Mucosa of descending colon (tissue), 3 donors: ENCODE results near the gene PPRC1. TPM values are rescaled to one million over a fixed set of nuclear protein-coding genes. Genes with fewer than 3 reads are reported as not detected.

ENCODE experiments used
- ATAC-seq: fragments of 200-7000 bp; cut with Tn5 transposase; one replicate; pipeline ENCODE4 v1.9.1; 2020; ENCODE audit warnings: mild to moderate bottlenecking, moderate library complexity
- DNase-seq, 3 donors: peaks; one replicate each; pipeline ENCODE4 v3.0.0-alpha.2; 2020
- H3K36me3 ChIP-seq: fragments of 200-600 bp; one replicate; pipeline ENCODE4 v1.8.0; 2021; ENCODE audit warnings: low read depth, mild to moderate bottlenecking
- H3K4me1 ChIP-seq: fragments of 200-600 bp; one replicate; pipeline ENCODE4 v1.8.0; 2021; ENCODE audit warnings: low read depth, mild to moderate bottlenecking
- H3K4me3 ChIP-seq: fragments of 200-600 bp; one replicate; pipeline ENCODE4 v1.8.0; 2021; ENCODE audit warnings: mild to moderate bottlenecking
- H3K9me3 ChIP-seq: fragments of 200-600 bp; one replicate; pipeline ENCODE4 v1.8.0; 2021; ENCODE audit warnings: mild to moderate bottlenecking
- intact Hi-C, 2 donors: fragments of 100-400 bp; cut with DNase I in 1 of 2; cut with micrococcal nuclease in 1 of 2; formaldehyde crosslinking; loops; one replicate each; pipeline versions ENCODE4 v1.11.0 to v1.11.1; 2022; cut with DNase I, micrococcal nuclease
- total RNA-seq, 3 donors: library from RNA; stranded (reverse); fragmentation: NEBNext Ultra II Directional in 2 of 3; extraction: Animal tissue kit (Norgen Biotek cat#: 25700) in 2 of 3; gene quantifications; one replicate each; pipeline versions ENCODE4 v1.2.1 to v1.2.4, GENCODE V29; 2021 to 2023
- TF ChIP-seq, protein P1 (sequence below): fragments of 200-600 bp; IDR thresholded peaks from one replicate; pipeline ENCODE4 v1.8.0; 2022; ENCODE audit warnings: antibody characterized with exemption, mild to moderate bottlenecking
- donor health status: DM: no; HTN: no; CAD: no; lungs with moderate emphysema.
- donor health status: DM: no; HTN: no; CAD: no.
- donor health status: DM: no; HTN: yes; CAD: no.

The PPRC1 gene
- total RNA-seq, 3 donors from 2014 or later = 17.1 to 30.3 (median 20.3) TPM

DNA sequence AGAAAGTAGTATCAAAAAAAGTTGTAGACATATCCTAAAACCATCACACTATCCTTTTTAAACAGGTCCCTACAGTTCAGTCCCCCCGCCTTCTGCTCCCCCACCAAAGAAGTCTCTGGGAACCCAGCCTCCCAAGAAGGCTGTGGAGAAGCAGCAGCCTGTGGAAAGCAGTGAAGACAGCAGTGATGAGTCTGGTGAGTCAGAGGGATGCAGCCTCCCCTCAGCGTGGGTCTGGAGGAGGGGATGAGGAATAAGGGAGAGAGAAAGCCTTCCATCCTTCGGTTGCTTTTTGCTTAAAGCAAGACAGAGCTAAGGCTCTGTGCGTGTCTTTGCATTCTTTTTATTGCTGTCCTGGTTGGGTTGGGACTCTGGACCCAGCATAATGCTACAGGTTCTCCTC is 27.0 kb downstream of the PPRC1 start:
- no peak overlapping the region for H3K4me3 ChIP-seq
- intact Hi-C loops = loop anchor here in 1 of 2 donors (10.0 kb wide), 1 partner anchor 195 kb away; no protein-coding TSS in a partner anchor
- TF ChIP-seq, protein P1, sequence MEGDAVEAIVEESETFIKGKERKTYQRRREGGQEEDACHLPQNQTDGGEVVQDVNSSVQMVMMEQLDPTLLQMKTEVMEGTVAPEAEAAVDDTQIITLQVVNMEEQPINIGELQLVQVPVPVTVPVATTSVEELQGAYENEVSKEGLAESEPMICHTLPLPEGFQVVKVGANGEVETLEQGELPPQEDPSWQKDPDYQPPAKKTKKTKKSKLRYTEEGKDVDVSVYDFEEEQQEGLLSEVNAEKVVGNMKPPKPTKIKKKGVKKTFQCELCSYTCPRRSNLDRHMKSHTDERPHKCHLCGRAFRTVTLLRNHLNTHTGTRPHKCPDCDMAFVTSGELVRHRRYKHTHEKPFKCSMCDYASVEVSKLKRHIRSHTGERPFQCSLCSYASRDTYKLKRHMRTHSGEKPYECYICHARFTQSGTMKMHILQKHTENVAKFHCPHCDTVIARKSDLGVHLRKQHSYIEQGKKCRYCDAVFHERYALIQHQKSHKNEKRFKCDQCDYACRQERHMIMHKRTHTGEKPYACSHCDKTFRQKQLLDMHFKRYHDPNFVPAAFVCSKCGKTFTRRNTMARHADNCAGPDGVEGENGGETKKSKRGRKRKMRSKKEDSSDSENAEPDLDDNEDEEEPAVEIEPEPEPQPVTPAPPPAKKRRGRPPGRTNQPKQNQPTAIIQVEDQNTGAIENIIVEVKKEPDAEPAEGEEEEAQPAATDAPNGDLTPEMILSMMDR = no peak
- no peak for ATAC-seq
- no peak for DNase-seq
- peaks cover 30% of the 10 kb centered on the region for H3K36me3 ChIP-seq
- H3K4me1 ChIP-seq = no peaks in the 10 kb centered on the region
- no peaks in the 10 kb centered on the region for H3K9me3 ChIP-seq

DNA sequence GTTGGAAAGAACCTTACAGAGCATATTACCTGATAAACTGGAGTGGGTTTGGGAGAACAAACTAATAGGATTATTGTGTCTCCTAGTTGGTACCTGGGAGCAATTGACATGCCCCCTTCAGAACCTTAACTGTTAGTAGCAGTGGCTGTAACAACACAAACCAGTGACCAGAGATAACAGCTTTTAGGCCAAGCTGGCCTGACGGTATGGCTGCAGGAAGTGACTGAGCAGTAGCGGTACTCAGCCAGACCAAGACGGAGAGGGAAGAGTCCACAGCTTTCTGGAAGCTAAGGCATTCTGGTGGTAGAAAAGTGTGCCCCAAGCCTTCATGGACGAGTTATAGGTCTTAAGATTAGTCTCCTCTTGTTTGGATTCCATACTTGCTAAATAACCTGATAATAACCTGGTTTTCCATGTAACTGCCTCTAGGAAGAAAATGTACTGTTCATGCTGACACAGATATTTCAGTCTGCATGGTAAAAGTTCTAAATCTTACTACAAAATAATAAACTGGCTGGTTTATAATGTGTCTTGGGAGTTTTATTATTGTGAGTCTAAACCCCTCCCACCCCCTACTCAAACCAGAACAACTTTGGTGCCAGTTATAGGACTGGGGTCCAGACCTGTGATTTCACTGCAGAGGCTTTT is 30.6 kb downstream of the PPRC1 start:
- peaks cover 30% of the 10 kb centered on the region for H3K36me3 ChIP-seq
- H3K9me3 ChIP-seq = no peaks in the 10 kb centered on the region
- DNase-seq = no peak
- ATAC-seq = no peak
- H3K4me3 ChIP-seq = no peak overlapping the region
- TF ChIP-seq, protein P1 = no peak
- H3K4me1 ChIP-seq = no peaks in the 10 kb centered on the region
- intact Hi-C loops = loop anchor here in 1 of 2 donors (10.0 kb wide), 1 partner anchor 191 kb away; no protein-coding TSS in a partner anchor

DNA sequence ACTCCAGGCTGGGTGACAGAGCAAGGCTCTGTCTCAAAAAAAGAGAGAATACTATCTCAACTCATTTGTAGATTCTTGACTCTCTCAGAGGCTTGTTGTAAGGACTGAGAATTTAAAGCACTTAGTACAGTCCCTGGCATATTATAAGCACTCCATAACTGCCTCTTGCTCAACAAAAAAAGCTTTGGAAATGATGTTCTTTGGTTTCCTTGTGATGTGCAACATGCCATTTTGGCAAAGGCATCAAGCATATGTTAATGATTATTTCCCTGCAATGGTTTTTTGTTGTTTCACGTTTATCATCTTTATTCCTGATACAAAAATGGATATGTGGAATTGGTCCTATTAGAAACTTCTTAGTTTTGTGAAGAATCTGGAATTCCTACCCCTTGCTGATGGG is 35.0 kb downstream of the PPRC1 start:
- intact Hi-C loops = loop anchor here in 1 of 2 donors (10.0 kb wide), 1 partner anchor 187 kb away; no protein-coding TSS in a partner anchor

GRCh38 chr10:102170602-102171001 is 37.8 kb downstream of the PPRC1 start:
- TF ChIP-seq, protein P1 = no peak
- intact Hi-C loops = no loop called here
- DNase-seq (no peak), ATAC-seq (no peak)
- Histone ChIP-seq H3K36me3 (no peaks in the 10 kb centered on the region), H3K4me3 (no peak overlapping the region), H3K9me3 (no peaks in the 10 kb centered on the region), H3K4me1 (no peaks in the 10 kb centered on the region)

More for the DNA sequence above, 35.0 kb downstream of the PPRC1 start:
- DNase-seq = no peak
- no peak for ATAC-seq
- no peaks in the 10 kb centered on the region for H3K4me1 ChIP-seq
- no peak overlapping the region for H3K4me3 ChIP-seq
- H3K36me3 ChIP-seq = no peaks in the 10 kb centered on the region
- TF ChIP-seq, protein P1 = no peak
- H3K9me3 ChIP-seq = no peaks in the 10 kb centered on the region

DNA sequence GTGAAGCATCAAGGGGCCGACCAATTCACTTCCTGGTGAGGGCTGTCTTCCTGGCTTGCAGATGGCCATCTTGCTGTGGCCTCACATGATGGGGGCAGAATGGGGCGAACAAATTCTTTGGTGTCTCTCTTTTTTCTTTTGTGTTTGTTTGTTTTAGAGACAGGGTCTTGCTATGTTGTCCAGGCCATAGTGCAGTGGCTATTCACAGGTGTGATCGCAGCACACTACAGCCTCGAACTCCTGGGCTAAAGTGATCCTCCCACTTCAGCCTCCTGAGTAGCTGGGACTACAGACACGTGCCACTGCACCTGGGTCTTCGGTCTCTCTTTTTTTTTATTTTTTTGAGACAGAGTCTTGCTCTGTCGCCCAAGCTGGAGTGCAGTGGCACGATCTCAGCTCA is 39.4 kb downstream of the PPRC1 start:
- no peak overlapping the region for H3K4me3 ChIP-seq
- no peaks in the 10 kb centered on the region for H3K4me1 ChIP-seq
- no peak for DNase-seq
- no peak for ATAC-seq
- intact Hi-C loops = no loop called here
- no peaks in the 10 kb centered on the region for H3K9me3 ChIP-seq
- TF ChIP-seq, protein P1 = no peak
- H3K36me3 ChIP-seq = no peaks in the 10 kb centered on the region
